ENCODE results near the gene RB1. TPM values are rescaled to one million over a fixed set of nuclear protein-coding genes. Genes with fewer than 3 reads are reported as not detected.
A peak's percentile ranks its signal among the peaks of the same experiment; 100 is the strongest.

RB1 gene
- total RNA-seq, 1 donor from 2014 or later, result 36.2 TPM

- Mint-ChIP-seq H3K36me3 (ENCODE audit: low read depth, unreplicated experiment) (peaks cover 2% of the 10 kb centered on the region), H3K4me1 (ENCODE audit: unreplicated experiment) (peaks cover 26% of the 10 kb centered on the region), H3K27ac (ENCODE audit: unreplicated experiment) (no peak overlapping the region), H3K27me3 (ENCODE audit: unreplicated experiment) (no peaks in the 10 kb centered on the region), H3K9me3 (ENCODE audit: unreplicated experiment) (no peaks in the 10 kb centered on the region), H3K4me3 (ENCODE audit: unreplicated experiment) (no peak overlapping the region)
- TF ChIP-seq CTCF (IDR thresholded peaks at IDR 0.05; ENCODE audit: unreplicated experiment), result no peak
- no peak for DNase-seq (ENCODE audit: low spot score)
Observed at GRCh38 chr13:48526286-48526685, 222.7 kb downstream of the RB1 start.

GRCh38 chr13:48527955-48528354 is 224.4 kb downstream of the RB1 start:
- Mint-ChIP-seq H3K4me3 (ENCODE audit: unreplicated experiment) (no peak overlapping the region), H3K27me3 (ENCODE audit: unreplicated experiment) (peaks cover 3% of the 10 kb centered on the region), H3K4me1 (ENCODE audit: unreplicated experiment) (peaks cover 29% of the 10 kb centered on the region), H3K36me3 (ENCODE audit: low read depth, unreplicated experiment) (peaks cover 7% of the 10 kb centered on the region), H3K9me3 (ENCODE audit: unreplicated experiment) (no peaks in the 10 kb centered on the region), H3K27ac (ENCODE audit: unreplicated experiment) (no peak overlapping the region)
- TF ChIP-seq CTCF (IDR thresholded peaks at IDR 0.05; ENCODE audit: unreplicated experiment), result no peak
- DNase-seq (ENCODE audit: low spot score), result no peak

GRCh38 chr13:48528720-48529119 is 225.2 kb downstream of the RB1 start:
- Mint-ChIP-seq H3K4me1 (ENCODE audit: unreplicated experiment) (peaks cover 30% of the 10 kb centered on the region), H3K27ac (ENCODE audit: unreplicated experiment) (no peak overlapping the region), H3K9me3 (ENCODE audit: unreplicated experiment) (no peaks in the 10 kb centered on the region), H3K4me3 (ENCODE audit: unreplicated experiment) (no peak overlapping the region), H3K27me3 (ENCODE audit: unreplicated experiment) (peaks cover 4% of the 10 kb centered on the region), H3K36me3 (ENCODE audit: low read depth, unreplicated experiment) (peaks cover 7% of the 10 kb centered on the region)
- DNase-seq (ENCODE audit: low spot score), result no peak
- TF ChIP-seq CTCF (IDR thresholded peaks at IDR 0.05; ENCODE audit: unreplicated experiment), result no peak

- no peak for TF ChIP-seq CTCF (IDR thresholded peaks at IDR 0.05; ENCODE audit: unreplicated experiment)
- H3K27me3 Mint-ChIP-seq (ENCODE audit: unreplicated experiment), result peaks cover 5% of the 10 kb centered on the region
- H3K4me1 Mint-ChIP-seq (ENCODE audit: unreplicated experiment), result peaks cover 33% of the 10 kb centered on the region
- peaks cover 7% of the 10 kb centered on the region for H3K36me3 Mint-ChIP-seq (ENCODE audit: low read depth, unreplicated experiment)
- no peaks in the 10 kb centered on the region for H3K9me3 Mint-ChIP-seq (ENCODE audit: unreplicated experiment)
- no peak for DNase-seq (ENCODE audit: low spot score)
- peak overlapping the region; percentile 70 for H3K27ac Mint-ChIP-seq (ENCODE audit: unreplicated experiment)
- peak overlapping the region; percentile 96 for H3K4me3 Mint-ChIP-seq (ENCODE audit: unreplicated experiment)
Observed at GRCh38 chr13:48530833-48531232, 227.3 kb downstream of the RB1 start.

Other genes starting within 250 kb of the RB1 start
- gene MED4, start 208.6 kb upstream of the RB1 start, total RNA-seq (ENCODE audit: unreplicated experiment), result 49.1 TPM
- 448 TPM for gene ITM2B, start 70.5 kb upstream of the RB1 start, total RNA-seq (ENCODE audit: unreplicated experiment)
- 98.0 TPM for gene LPAR6, start 109.4 kb downstream of the RB1 start, total RNA-seq (ENCODE audit: unreplicated experiment)
- gene RCBTB2, start 229.3 kb downstream of the RB1 start, total RNA-seq (ENCODE audit: unreplicated experiment), result 71.0 TPM

Measured in endothelial cell (in vitro differentiated cells).